Measurements from ENCODE around the gene SHROOM3.
A peak's percentile ranks its signal among the peaks of the same experiment; 100 is the strongest.
"Not testable (repeated sequence)": the region's sequence is repeated elsewhere in the genome, so short reads cannot be mapped to it uniquely, and the experiment has no call there.

SHROOM3 gene

GRCh38 chr4:76407440-76408119 lies 27.4 kb upstream of the SHROOM3 start:
- peak in 1 of 2 donors; percentile 43 for DNase-seq (ENCODE audit: low read depth in 2 of 2)
- TF ChIP-seq CTCF (IDR thresholded peaks at IDR 0.05; ENCODE audit: low read depth, low read length) = no peak
- H3K4me3 ChIP-seq (replicated peaks in 1 of 2; ENCODE audit: low read depth in 2 of 2, low read length in 2 of 2) = no peak overlapping the region

GRCh38 chr4:76410636-76411035 lies 24.4 kb upstream of the SHROOM3 start:
- no peak for TF ChIP-seq CTCF (IDR thresholded peaks at IDR 0.05; ENCODE audit: low read depth, low read length)

GRCh38 chr4:76420188-76420761 lies 14.8 kb upstream of the SHROOM3 start:
- DNase-seq (ENCODE audit: low read depth in 2 of 2) = no peak
- H3K4me3 ChIP-seq (replicated peaks in 1 of 2; ENCODE audit: low read depth in 2 of 2, low read length in 2 of 2) = no peak overlapping the region
- TF ChIP-seq CTCF (IDR thresholded peaks at IDR 0.05; ENCODE audit: low read depth, low read length) = no peak

More at GRCh38 chr4:76410636-76411035, 24.4 kb upstream of the SHROOM3 start:
- no peak for DNase-seq (ENCODE audit: low read depth in 2 of 2)
- H3K4me3 ChIP-seq (replicated peaks in 1 of 2; ENCODE audit: low read depth in 2 of 2, low read length in 2 of 2) = no peak overlapping the region

GRCh38 chr4:76420762-76421581 lies 14.1 kb upstream of the SHROOM3 start, which contains the start of gene CCDC158:
Gene CCDC158 (minus strand): TSS chr4:76421141. CDS start chr4:76403207, 17,934 bp downstream.
- TF ChIP-seq CTCF (IDR thresholded peaks at IDR 0.05; ENCODE audit: low read depth, low read length) = no peak
- DNase-seq (ENCODE audit: low read depth in 2 of 2) = peak in 1 of 2 donors; percentile 18
- peak within 1 kb of the TSS; percentile 38 to 46 for H3K4me3 ChIP-seq (replicated peaks in 1 of 2; ENCODE audit: low read depth in 2 of 2, low read length in 2 of 2)

GRCh38 chr4:76423159-76423558 lies 11.9 kb upstream of the SHROOM3 start:
- not testable (repeated sequence) for H3K4me3 ChIP-seq (replicated peaks in 1 of 2; ENCODE audit: low read depth in 2 of 2, low read length in 2 of 2); DNase-seq (ENCODE audit: low read depth in 2 of 2)

GRCh38 chr4:76426272-76426671 lies 8.8 kb upstream of the SHROOM3 start:
- DNase-seq (ENCODE audit: low read depth in 2 of 2) = peak in 1 of 2 donors; percentile 22

More at GRCh38 chr4:76426272-76426671, 8.8 kb upstream of the SHROOM3 start:
- no peak overlapping the region for H3K4me3 ChIP-seq (replicated peaks in 1 of 2; ENCODE audit: low read depth in 2 of 2, low read length in 2 of 2)
- TF ChIP-seq CTCF (IDR thresholded peaks at IDR 0.05; ENCODE audit: low read depth, low read length) = no peak
